Activated CD8-positive, alpha-beta memory T cell treated with anti-CD3 and anti-CD28 coated beads for 4 hours (primary cell): ENCODE data around the gene DNAAF5.
A peak's percentile ranks its signal among the peaks of the same experiment; 100 is the strongest.

Experiments
- DNase-seq, 2 donors: peaks; one replicate each; pipeline ENCODE4 v3.0.0-alpha.2; 2020; ENCODE audit warnings: low read depth in 2 of 2

The DNAAF5 gene

DNA sequence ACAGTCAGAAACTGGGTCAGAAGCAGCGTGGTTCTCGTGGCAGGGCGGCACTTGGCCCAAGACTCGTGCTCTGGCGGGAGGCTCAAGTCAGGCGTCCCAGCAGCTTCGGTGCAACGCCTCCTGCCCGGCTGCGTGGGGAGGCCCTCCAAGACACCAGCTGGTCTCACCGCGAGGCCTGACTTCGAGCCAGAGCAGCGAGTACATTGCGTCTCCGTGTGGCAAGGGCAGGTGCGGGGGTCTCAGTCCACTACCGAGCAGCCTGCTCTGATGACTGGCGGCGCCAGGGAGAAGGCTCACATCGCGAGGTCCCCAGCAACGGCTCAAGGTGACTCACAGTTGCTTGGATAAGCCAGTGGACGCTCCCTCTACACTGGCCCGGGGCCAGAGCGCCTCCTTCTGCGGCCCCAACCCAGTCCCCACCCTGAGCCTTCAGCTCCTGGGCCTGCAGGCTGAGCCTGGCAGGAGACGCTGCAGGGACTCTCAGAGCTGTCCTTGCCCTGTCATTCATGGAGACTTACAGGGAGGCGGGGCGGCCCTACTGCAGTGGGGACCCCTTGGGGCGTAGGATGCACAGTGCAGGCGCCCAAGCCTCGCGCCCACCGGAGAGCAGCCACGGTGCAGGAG is 42.5 kb downstream of the DNAAF5 start:
- DNase-seq = no peak

DNA sequence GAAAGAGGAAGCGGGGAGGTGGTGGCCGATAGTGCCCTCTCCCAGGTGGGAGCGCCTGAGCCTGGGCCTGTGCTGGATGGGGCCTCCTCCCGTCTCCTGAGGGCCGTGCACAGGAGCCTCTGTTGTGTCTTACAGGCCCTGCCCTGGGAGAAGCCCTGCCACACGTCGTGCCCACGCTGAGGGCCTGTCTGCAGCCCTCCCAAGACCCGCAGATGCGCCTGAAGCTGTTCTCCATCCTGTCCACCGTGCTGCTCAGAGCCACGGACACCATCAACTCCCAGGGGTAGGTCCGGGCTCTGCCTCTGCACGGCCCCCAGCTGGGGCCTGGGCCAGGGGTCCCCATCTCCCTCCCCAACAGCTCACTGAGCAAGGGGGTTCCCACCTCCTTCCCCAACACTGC is 43.8 kb downstream of the DNAAF5 start:
- no peak for DNase-seq

DNA sequence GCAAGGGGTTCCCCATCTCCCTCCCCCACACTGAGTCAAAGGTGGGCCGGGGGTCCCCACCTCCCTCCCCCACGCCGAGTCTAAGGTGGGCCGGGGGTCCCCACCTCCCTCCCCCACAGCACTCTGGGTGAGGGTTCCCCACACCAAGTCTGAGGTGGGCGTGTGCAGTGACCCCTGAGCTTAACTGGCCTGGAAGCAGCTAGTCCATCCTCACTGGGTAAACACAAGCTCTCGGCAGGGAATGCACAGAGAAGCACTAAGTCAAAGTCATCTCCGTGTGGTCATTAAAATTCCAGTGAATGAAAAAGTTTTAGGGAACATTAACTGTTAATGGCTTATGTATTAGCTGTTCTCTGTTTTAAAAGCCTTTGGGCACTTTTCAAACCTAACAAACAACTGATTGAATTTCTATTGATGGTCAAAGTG is 44.3 kb downstream of the DNAAF5 start:
- DNase-seq = no peak

DNA sequence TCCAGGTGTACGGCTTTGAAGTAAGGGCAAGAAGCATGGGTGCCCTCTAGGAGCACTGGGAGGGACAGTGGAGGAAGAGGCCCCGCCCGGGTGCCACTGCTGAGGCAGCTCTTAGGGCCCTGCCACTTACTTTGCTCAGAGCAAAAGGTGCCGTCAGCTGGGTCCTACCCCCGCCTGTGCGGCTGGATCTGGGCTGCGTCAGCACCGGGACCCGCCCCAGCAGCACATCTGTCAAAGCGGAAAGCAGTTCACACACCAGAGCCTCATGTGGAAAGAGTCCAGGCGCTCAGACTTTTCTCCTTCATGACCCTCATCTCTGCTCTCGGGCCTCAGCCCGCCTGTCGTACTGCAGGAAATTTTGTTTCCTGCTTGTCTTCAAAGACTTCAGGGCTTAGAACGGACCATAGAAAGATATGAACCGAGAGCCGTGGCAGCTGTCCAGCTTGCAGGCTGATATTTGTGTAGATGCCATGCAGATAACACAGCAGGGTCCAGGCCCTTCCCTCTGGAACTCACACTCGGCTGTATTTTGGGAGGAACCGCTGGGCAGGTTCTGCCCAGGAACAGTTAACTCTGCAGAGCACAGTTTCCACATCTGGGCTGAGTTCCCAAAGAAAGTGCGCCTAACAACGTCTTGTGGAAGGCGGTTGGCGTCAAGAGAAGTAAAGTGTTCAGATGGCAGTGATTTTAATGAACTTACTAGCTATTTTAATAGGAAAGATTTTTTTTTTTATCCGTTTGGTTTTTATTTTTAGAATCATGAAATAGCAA is 44.9 kb downstream of the DNAAF5 start:
- DNase-seq = no peak

DNA sequence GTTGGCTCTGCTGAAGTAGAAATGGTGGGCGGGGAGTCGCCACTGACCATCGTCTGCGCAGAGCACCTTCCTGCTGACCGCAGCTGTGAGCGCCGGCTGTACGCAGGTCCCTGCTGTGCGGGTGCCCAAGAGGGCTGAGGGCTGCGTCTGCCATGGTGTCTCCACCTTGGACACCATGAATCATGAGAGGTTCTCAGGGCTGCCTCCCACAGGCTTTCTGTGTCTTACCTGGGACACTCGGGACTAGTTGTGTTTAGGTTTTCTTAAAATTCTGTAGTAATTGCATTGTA is 45.5 kb downstream of the DNAAF5 start:
- DNase-seq = no peak

DNA sequence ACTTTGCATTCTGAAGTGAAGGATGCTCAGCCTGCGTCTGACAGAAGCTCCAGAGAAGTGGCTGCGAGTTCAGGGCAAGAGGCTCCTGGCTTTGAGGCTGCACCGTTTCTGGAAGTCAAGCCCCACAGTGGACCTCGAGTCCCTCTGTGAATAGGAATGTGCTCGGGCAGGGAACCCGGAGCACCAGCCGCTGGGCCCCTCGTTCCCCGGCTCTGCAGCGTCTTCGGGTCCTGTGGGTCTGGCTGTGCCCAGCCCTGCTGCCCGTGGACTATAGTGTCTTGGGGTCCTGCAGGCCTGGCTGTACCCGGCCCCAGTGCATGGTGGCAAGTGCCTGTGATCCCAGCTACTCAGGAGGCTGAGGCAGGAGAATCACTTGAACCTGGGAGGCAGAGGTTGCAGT is 45.9 kb downstream of the DNAAF5 start:
- no peak for DNase-seq

DNA sequence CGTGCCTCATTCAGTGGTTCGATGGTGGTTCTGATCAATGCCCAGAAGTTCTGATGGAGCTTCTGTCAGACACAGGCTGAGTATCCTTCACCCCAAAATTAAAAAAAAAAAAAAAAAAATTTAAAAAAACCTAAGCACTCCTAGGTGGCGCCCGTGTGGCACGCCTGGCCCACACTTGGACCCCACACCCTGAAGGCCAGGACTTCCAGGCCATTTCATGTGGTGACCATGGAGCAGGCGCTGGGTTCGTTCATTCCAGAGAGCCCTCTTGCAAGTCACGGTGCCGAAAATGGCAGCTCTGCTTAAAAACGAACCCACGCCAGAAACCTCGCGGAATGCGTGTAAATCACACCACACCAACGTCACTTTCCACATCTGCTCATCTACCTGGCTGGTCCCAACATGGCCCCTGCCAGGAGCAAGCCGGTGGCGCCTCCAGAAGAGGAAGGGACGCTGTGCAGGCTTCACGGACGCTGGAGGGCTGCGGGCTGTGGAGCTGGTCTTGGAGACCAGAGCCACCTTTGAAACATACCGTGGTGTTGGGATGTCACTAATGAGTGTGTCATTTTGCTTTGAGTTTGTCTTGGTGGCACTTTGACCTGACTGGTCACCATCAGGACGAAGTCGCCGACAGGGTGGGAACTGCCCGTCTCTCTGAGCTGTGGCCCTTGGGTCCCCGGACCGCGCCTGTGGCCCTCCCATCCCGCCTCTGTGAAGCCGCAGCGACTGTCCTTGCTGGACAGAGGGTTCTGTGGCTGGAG is 46.5 kb downstream of the DNAAF5 start:
- DNase-seq = no peak

DNA sequence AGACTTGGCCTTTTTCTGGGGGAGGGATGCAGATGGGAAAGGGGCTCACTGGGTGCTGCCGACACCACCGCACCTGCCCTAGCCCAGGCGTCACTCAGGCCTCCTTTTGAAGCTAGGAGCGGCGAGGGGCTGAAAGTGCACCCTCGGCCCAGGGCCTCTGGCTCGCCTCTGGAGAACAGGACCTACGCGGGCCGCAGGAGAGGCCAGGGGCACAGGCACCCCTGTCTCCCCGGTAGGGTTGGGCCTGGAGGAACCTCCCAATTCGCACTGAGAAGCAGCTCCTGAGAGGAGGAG is 47.1 kb downstream of the DNAAF5 start:
- no peak for DNase-seq

DNA sequence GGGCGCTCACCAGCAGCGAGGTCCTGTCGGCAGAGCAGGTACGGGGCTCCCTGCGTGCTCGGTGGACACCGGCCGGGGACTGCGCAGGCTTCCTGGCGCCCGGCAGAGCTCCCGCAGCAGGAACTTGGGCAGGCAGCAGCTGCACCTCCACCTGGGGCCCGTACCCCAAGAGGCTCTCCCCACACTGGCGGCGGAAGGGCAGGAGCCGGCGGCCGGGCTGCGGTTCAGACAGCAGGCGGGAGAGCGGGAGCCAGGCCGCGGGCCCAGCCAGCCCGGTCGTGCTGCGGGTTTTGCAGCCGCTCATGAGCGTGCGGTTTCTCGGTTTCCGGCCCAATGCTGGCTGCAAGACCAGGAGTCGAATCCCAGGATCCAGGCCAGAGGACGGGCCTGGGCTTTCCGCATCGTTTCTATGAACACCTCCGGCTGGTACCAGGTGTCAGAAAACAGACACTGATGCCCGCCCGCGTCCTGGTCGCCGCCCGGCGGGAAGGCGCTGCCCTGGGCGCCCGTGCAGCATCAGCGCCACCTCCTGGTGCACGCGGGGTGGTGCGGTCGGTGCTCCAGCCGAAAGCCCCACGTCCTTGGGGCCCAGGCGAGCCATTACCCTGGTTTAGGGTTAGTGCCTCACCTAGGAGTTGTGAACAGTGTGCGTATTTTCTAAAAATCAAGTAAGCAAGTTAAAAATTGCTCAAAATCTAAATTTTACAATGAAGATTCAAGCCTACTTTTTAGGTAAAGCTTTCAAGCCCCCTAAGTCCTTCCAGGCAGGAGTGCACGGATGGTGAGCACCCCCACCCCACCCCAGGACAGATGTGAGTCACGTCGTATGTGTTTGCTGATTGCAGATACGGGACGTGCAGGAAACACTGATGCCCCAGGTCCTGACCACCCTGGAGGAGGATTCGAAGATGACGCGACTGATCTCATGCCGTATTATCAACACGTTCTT is 47.9 kb downstream of the DNAAF5 start:
- DNase-seq = peak; percentile 13 to 32

DNA sequence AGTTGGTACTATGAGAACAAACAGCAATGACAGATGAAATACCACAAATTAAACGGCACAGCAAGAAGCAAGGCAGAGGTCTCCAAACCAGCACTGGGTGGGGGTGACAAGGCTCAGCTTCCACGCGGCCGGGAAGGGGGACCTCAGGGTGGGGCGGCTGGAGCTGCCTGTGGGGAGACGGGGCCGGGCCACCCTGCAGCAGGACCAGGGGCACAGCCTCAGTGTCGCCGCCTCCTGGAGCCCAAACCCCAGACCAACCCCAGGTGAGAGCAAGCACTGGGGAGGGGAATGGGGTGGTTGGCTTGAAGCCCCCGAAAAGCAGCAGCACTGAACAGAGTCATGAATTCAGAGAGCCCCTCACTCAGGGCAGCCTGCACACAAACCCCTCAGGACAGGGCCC is 49.9 kb downstream of the DNAAF5 start:
- DNase-seq = no peak

DNA sequence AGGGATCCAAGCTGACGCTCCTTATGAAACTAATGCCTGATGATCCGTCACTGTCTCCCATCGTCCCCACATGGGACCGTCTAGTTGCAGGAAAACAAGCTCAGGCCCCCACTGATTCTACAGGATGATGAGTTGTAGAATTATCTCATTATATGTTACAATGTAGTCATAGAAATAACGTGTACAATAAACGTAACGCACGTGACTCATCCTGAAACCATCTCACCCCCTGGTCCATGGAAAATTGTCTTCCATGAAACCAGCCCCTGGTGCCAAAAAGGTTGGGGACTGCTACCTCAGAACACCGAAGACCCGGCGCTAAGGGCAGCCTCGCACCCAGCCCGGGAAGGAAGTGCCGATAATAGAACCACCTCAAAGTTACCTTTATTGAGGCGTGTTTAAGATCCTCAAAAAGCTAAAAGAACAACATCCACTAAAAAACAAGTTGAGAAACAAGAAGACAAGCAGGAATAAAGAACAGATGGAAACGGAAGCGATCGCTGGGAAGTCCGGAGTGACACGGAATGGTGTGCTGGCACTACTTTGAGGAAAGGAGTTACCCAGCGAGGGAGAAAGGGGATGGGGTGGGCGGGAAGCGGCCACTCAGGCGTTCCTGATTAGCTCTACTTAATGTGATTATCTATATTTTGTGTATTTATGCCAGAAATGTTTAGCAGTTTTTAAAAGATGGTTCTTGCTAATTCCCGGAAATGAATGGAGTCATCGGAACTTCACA is 50.7 kb downstream of the DNAAF5 start:
- no peak for DNase-seq

DNA sequence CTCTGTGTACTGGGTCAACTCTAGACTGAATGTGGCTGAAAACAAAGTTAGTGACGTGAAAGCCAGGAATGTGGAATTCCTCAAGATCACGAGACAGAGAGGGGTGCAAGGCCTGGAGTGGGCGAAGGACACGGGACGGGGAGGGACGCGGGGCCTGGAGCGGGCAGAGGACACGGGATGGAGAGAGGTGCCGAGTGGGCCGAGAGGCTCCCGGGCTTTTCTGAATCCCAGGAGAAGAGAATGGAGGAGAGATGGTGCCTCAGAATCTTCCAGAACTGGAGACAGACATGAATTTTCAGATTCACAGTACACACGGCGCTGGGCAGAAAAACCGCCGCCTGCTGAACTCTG is 51.2 kb downstream of the DNAAF5 start:
- DNase-seq = no peak

DNA sequence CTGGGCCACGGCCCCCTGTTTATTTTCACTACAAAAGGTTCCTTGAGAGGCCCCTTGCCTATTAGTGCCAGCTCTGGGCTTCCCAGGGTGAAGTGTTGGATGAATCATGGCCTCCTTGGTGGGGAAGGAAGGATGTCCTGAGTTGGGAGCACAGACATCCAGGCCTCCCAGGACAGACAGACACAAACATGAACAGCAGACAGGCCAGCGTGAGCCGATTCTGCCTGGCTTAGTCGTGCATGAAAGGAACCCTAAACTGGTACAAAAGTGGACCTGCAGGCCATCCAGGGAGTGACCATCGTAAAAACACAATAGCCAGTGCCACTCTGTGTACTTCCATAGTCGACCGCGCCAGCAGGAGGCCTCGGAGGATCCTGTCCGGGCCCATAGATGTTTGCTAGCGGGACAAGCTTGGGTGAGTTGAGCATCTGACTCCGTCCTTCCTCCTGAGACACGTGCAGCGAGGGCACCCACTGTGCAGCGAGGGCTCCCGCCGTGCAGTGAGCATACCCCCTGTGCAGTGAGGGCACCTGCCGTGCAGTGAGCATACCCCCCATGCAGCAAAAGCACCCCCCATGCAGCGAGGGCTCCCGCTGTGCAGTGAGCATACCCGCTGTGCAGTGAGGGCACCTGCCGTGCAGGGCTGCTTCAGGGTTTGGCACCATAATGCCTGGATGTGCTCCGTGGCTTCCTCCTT is 51.9 kb downstream of the DNAAF5 start:
- no peak for DNase-seq

DNA sequence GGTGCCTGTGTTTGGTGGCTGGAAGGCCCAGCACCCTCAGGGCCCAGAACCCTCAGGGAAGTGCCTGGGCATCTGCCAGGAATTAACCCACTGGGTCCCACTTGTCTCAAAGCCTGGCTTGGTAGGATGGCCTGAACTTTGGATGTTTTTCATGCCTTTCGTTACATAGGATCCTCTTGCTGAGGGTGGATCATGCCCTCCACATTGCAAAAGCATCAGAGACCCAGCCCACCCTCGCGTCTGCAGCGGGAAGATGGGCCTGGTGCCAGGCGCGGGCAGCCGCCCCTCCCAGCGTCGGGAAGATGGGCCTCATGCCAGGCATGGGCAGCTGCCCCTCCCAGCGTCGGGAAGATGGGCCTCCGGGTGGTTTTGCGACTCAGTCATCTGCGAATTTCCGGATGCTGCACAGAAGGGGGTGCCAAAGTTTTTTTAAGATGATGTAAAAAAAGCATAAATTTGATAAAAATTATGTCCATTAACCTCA is 52.5 kb downstream of the DNAAF5 start:
- DNase-seq = no peak

DNA sequence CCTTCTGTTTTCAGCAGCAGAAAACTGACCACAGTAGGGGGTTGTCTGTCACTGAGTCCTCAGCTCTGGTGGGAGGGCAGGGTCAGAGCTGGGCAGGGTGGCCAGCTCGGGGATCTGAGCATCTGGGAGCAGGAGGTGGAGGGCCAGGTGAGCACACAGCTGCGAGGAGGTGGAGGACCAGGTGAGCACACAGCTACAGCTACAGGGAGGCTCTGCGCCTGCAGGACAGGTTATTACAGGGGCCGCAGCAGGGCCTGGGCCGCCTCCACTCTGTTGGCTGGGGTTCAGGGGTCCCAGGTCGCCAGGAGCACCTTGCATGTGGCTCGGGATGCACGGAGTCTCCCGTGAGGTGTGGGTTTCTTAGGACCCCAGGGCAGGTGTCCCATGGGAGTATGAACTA is 53.0 kb downstream of the DNAAF5 start:
- no peak for DNase-seq

DNA sequence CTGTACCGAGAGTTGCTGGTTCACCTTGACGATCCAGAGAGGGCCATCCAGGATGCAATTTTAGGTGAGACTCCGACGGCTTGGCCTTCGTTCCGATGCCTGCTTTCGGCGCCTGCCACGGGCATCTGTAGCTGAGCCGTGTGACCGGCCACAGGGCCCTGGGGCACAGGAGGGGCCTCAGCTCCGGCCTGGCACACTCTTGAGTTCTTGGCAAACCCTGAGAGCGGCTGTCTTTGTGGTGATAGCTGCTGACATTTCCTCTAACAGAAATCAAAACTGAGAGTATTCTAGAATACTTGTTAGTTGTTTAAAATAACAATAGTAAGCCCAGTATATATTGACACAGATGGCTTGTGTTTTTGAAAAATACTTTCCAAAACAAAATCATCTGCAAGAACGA is 53.6 kb downstream of the DNAAF5 start:
- DNase-seq = no peak

DNA sequence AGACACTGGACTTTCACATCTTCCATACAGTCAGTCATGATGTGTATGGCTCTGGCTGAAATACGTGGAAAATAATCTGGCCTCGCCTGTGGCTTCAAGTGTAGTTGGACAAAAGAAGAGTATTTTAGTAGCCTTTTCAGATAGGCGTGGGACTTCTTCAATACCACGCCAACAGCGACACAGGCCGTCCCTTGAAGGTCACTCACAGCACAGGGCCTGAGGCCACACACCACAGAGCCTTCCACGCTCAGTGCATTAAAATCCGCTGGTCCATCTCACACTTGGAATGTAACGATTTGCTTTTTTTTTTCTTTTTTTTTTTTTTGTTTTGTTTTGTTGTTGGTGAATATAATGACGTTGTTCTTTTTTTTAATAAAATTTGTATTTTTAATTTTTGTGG is 54.0 kb downstream of the DNAAF5 start:
- no peak for DNase-seq

DNA sequence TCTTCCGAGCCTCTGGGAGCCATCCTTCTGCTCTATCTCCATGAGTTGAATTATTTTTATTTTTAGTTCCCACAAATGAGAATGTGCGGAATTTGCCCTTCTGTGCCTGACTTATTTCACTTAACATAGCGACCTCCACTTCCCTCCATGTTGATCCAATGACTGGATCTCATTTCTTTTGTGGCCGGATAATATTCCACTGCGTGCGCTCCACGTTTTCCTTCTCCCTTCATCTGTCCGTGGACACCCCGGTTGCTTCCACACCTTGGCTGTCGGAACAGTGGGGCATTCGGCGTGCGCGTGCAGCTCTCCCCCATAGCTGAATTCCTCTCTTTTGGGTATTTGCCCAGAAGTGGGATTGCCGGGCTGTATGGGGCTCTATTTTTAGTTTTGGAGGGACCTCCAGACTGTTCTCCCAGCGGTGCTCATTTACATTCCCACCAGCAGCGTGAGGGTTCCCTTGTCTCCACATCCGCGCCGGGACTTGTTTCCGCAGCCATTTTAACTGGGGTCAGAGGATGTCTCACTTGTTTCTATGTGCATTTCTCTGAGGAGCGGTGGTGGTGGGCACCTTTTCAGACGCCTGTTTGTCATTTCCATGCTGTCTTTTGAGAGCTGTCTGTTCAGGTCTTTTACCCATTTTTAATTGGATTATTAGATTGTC is 54.8 kb downstream of the DNAAF5 start:
- no peak for DNase-seq

DNA sequence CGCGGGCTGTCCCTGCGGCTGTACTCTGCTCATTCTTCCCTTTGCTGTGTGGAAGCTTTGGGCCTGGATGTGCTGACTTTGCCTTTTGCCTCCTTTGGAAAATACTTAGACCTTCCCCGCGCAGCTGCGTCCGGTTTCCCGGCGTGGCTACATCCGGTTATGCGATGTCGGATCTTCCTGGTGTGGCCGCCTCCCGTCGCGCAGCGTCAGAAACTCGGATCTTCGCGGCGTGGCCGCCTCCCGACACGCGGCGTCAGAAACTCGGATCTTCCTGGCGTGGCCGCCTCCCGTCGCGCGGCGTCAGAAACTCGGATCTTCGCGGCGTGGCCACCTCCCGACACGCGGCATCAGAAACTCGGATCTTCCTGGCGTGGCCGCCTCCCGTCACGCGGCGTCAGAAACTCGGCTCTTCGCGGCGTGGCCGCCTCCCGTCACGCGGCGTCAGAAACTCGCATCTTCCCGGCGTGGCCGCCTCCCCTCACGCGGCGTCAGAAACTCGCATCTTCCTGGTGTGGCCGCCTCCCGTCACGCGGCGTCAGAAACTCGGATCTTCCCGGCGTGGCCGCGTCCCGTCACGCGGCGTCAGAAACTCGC is 55.5 kb downstream of the DNAAF5 start:
- DNase-seq = no peak
